Stimulated activated naive CD8-positive, alpha-beta T cell treated with anti-CD3 and anti-CD28 coated beads, Interleukin-15, Interleukin-2, amounts not matched to agents 100 U/mL and 50 U/mL, for 24 hours (primary cell): ENCODE results near the gene HDGFL3.
"Not testable (repeated sequence)": the region's sequence is repeated elsewhere in the genome, so short reads cannot be mapped to it uniquely, and the experiment has no call there.

Source experiments
- ATAC-seq: fragments of 150-1000 bp; cut with Tn5 transposase; one replicate; pipeline ENCODE4 v1.10.0; 2021
- DNase-seq: peaks from one replicate; pipeline ENCODE4 v3.0.0; 2021

The HDGFL3 gene

DNA sequence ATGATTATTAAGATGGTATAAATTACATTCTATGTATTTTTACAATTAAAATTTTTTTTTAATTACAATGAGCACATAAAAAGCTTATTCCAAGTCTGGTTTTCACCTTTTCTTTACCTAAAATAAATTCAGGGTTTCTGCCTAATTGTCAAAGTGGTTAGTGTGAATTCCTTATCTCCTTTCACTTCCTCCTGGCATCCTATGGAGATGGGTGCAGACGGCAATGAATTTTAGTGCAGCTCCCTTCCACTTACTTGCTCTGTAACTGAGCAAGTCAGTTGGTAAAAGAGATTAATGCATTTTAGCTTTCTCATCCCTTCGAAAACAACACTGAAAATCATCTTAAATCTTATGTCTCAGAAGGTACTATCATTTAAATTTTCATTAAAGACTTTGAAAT lies 13.1 kb downstream of the HDGFL3 start:
- ATAC-seq, result no peak
- DNase-seq, result no peak

DNA sequence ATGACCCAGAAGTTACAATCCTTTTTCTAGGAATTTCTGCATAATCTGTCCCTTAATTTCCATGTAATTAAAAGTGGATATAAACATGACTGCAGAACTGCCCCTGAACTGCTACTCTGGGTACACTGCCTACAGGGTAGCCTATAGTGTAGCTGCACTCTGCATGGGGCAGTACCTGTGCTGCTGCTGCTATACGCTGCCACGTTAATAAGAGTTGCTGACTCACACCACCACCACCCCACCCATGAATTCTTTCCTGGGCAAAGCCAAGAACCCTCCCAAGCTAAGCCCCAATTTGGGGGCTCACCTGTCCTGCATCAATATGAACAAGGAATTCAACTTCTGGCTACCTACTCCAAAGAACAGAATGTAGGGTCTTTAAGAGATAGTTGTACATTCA lies 13.9 kb downstream of the HDGFL3 start:
- DNase-seq (no peak), ATAC-seq (no peak)

GRCh38 chr15:83192742-83193141 lies 14.9 kb downstream of the HDGFL3 start:
- ATAC-seq (no peak), DNase-seq (no peak)

GRCh38 chr15:83190450-83190849 lies 17.2 kb downstream of the HDGFL3 start:
- DNase-seq, result no peak
- ATAC-seq, result no peak

DNA sequence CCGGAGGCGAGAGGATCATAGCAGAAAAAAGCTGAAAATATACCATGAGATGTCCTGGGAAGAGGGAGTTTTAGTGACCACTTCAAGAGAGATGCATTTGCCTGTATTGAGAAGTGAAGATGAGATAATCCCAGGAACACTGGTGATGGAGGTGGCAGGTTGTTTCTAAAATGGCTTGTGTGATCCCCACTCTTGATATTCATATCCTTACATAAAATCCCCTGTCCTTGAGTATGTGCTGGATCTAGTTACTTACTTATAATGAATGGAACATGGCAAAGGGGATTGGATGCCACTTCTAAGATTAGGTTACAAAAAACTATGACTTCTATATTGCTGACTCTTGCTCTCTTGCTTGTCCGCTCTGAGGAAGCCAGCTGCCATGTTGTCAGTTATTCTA lies 22.1 kb downstream of the HDGFL3 start:
- DNase-seq (no peak), ATAC-seq (no peak)

DNA sequence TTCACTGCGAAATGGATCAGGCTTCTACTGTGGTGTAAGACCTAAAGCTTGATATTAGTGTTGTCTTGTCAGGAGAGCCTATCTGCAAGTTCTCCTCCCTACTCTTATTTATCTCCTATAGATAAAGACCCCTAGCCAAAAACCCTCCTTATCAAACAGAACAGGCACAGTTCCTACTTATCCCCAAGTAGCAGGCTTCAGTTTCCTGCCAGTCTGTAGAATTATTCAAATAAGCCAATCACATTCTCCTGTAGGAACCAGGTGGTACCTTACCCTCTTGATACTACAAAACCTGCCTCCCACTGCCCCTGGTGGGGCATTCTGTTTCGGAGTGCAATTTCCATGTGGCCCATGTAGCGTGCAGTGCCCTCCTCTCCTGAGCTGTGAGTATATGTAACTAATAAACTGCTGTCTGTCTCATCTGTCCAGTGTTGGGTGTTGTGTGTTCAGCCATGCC lies 28.7 kb downstream of the HDGFL3 start:
- no peak for ATAC-seq

GRCh38 chr15:83178390-83178789 lies 29.2 kb downstream of the HDGFL3 start:
- DNase-seq (no peak), ATAC-seq (no peak)

More for the DNA sequence above, 28.7 kb downstream of the HDGFL3 start:
- no peak for DNase-seq

GRCh38 chr15:83174891-83175290 lies 32.7 kb downstream of the HDGFL3 start:
- ATAC-seq, result no peak
- no peak for DNase-seq

DNA sequence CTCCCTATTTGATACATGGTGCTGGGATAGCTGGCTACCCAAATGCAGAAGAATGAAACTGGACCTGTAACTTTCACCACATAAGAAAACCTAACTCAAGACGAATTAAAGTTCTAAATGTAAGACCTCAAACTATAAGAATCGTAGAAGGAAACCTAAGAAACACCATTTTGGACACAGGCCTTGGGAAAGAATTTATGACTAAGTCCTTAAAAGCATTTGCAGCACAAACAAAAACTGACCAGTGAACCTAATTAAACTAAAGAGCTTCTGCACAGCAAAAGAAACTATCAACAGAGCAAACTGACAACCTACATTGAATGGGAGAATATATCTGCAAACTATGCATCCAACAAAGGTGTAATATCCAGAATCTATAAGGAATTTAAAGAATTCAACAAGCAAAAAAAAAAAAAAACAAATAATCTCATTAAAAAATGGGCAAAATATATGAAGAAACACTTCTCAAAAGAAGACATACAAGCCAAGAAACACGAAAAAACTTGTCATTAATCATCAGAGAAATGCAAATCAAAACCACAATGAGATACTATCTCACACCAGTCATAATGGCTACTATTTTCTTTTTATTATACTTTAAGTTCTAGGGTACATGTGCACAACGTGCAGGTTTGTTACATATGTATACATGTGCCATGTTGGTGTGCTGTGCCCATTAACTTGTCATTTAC lies 37.0 kb downstream of the HDGFL3 start:
- DNase-seq (no peak), ATAC-seq (no peak)

GRCh38 chr15:83169576-83169975 lies 38.0 kb downstream of the HDGFL3 start:
- ATAC-seq, DNase-seq: not testable (repeated sequence)

DNA sequence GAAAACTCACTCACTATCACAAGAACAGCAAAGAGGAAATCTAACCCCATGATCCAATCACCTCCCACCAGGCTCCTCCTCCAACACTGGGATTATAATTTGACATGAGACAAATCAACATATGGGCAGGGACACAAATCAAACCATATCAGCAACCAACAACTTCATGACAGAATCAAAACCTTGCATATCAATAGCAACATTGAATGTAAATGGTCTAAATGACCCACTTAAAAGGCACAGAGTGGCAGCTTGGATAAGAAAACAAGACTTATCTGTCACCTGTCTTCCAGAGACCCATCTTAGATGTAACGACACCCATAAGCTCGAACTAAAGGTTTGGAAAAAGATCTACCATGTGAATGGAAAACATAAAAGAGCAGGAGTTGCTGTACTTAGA lies 40.8 kb downstream of the HDGFL3 start:
- DNase-seq (no peak), ATAC-seq (no peak)

DNA sequence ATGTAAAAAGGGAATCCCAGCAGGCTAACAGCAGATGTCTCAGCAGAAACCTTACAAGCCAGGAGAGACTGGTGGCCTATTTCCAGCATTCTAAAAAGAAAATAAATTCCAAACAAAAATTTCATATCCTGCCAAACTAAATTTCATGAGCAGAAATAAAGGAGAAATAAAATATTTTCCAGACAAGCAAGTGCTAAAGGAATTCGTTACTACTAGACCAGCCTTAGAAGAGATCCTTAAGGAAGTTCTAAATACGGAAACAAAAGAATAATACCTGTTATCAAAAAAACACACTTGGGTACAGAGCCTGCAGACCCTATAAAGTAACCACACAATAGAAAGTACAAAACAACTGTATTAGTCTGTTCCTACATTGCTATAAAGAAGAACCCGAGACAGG lies 41.4 kb downstream of the HDGFL3 start:
- DNase-seq (no peak), ATAC-seq (no peak)

DNA sequence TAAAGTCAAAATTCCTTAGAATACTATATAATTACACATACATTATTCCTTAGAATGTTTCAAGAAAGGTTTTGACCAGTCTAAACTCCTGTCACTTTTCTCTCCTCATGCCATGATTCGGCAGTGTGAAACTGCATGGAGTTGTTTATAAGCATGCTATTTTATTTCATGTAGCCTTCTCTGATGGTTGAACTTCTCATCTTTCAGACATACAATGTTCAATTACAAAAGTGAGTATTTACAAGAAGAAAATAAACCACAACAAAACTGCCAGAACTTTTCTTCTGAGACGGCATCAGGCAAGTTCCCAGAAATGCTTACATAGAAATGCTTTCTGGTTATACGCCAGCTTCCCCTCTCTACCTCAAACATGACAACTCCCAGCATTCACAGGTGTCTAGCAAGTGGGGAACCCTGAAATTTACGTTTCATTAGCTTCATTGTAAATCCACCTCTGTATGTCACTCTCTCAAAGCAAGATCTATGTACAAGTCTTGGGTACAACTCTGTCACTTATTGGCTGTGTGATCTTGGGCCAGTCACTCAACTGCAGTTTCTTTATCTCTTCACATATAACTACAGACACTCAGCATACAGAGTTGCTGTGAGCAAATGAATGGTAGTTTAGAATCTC lies 42.7 kb downstream of the HDGFL3 start:
- DNase-seq, result no peak
- ATAC-seq, result peak; percentile 43

DNA sequence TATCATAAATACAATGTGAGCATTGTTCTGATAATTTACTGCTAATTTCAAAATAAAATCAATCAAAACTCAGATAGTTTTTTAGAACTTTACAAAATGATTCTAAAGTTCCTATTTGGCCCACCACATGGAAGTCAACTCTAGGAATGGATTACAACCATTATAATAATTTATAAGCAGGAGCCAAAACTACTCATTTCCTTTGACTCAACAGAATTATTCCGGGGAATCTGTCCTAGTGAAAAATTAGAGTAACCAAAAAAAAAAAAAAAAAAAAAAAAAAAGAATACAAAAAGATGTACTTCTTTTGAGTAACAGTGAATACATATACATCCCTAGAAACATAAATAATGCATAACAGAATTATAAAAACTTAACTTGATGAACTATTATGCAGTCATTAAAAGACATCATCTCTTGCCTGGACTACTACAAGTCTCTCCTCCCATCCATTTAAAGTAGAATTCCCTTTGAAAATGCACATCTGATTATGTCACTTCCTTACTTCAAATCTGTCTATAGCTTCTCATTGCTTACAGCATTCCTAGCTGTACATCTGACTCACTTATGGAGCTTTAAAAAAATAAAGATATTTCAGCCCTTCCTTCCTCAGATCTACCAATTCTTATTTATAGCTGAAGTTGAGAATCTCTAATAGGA lies 43.4 kb downstream of the HDGFL3 start:
- no peak for DNase-seq
- no peak for ATAC-seq

- DNase-seq (no peak), ATAC-seq (peak; percentile 19)
Measured at GRCh38 chr15:83163032-83163431, 44.6 kb downstream of the HDGFL3 start.

- ATAC-seq (no peak), DNase-seq (no peak)
Measured at GRCh38 chr15:83160741-83161140, 46.9 kb downstream of the HDGFL3 start.

- DNase-seq (no peak), ATAC-seq (no peak)
Measured at GRCh38 chr15:83158393-83158792, 49.2 kb downstream of the HDGFL3 start.

GRCh38 chr15:83155942-83156341 lies 51.7 kb downstream of the HDGFL3 start:
- DNase-seq, result no peak
- ATAC-seq, result no peak

DNA sequence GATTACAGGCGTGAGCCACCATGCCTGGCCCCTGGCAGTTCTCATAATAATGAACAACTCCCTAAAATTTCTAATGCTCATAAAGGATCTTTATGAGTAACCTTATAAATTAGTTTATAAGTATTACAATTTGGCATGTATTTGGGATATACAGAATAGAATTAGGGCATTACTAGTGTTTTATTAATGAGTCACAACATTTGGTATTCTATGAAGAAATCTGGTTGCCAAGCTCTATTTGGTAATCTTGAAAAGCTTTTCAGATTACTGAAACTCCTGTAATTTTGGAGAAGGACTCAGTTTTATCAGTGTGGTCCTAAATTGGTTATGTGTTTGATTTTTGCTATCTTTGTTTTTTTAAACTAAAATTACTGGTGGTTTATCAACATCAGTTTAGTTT lies 54.3 kb downstream of the HDGFL3 start:
- ATAC-seq (no peak), DNase-seq (no peak)

DNA sequence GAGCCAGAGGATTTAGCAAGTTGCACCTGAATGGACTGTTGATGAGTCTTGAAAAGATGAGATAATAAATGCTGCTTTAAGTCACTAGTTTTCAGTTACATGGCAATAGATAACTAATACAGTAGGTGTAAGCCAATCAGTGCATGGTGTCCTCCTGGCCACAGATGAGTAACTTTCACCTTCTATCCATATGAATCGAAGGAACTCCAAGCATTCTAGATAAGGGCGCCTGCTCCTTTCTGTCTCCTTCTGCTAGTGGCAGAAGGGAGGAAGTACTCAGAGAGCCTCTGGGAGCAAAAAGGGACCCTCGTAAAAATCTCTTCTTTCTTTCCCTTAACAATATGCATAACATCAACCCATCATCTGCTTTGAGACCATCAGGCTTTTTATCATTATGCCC lies 62.9 kb downstream of the HDGFL3 start:
- ATAC-seq, result no peak

GRCh38 chr15:83142151-83142550 lies 65.5 kb downstream of the HDGFL3 start:
- not testable (repeated sequence) for ATAC-seq, DNase-seq

More for the DNA sequence above, 62.9 kb downstream of the HDGFL3 start:
- DNase-seq, result no peak

DNA sequence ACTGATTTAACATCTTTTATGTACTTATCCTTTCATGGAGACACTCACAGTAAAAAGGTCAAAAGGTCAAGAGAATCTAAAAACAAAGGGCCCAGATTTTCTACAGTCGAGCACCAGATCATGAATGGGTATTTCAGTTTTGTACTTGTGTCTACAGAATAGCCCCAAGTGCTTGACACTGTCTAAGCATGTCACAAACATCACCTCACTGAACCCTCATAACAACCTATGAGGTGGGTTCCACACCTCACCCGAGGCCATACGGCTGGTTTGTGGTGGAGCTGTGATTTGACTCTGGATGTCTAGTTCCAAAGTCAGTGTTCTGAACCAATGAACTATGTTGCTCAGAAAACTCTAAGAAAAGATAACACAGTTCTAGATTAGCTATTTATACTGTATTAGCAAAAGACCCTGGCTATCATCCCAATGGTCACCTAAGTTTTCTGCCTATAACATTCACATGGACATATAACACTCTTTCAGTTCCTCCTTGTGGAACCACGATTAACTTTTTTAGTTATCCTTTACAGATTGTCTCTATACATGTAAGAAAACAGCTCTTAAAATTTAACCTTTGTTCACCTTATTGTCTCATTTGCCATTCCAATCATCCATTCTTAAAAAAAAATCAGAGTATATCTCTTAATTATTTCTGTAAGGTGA lies 74.6 kb downstream of the HDGFL3 start:
- no peak for ATAC-seq
- no peak for DNase-seq

DNA sequence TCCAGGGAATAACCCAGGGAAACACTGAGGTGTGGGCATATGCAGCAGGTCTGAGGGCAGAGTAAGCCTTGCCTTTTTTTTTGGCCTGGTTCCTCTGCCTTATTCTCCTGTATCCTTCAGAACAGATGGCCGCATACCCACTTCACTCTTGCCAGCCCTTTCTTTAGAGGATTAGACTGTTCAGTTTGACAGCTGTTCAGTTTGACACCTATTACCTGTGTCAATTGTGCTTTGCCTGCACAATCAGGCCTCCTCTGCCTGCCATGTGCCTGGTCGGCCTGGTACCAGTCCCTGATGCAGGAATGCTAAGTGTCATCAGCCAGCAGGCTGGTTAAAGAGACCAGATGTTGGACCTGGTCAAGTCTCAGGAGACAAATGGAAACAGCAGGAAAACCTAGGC lies 77.8 kb downstream of the HDGFL3 start:
- ATAC-seq, result no peak
- DNase-seq, result no peak
